ENCODE results near the gene ISM2. TPM values are rescaled to one million over a fixed set of nuclear protein-coding genes. Genes with fewer than 3 reads are reported as not detected.

Gene ISM2
- total and polyA plus RNA-seq, 2 of the 13 experiments (the other 11 are each of a cell fraction or from before 2014, with no cell fraction given), result 1.8 to 40.7 TPM

- TF ChIP-seq ZHX2 (IDR thresholded peaks at IDR 0.05; ENCODE audit: low read depth) (no peak), ZHX2 (CRISPR knock-in tag; IDR thresholded peaks at IDR 0.05; ENCODE audit: borderline replicate concordance) (no peak), HNF1B (CRISPR knock-in tag; IDR thresholded peaks at IDR 0.05) (no peak), ETV5 (CRISPR knock-in tag; IDR thresholded peaks at IDR 0.05; ENCODE audit: borderline replicate concordance) (no peak), ISX (CRISPR knock-in tag; conservative IDR thresholded peaks at IDR 0.05) (no peak), ZNF430 (CRISPR knock-in tag; IDR thresholded peaks at IDR 0.05) (no peak), POLR2AphosphoS5 (IDR thresholded peaks at IDR 0.05; ENCODE audit: low read depth, low read length) (no peak), KMT2A (CRISPR knock-in tag; IDR thresholded peaks at IDR 0.05) (no peak), ZNF180 (CRISPR knock-in tag; IDR thresholded peaks at IDR 0.05; ENCODE audit: borderline replicate concordance, low read depth) (no peak)
Observed at GRCh38 chr14:77474479-77475177, 24.0 kb downstream of the ISM2 start (continued).

All from HepG2 (cell line).